Stimulated activated CD4-positive, alpha-beta T cell treated with anti-CD3 and anti-CD28 coated beads, Interleukin-12 subunit alpha, Interleukin-12 subunit beta, amount 100 ng/mL, for 24 hours (primary cell): Measurements from ENCODE around the gene WSB1.

Source experiments
- DNase-seq, 2 experiments: peaks; one replicate each; pipeline ENCODE4 v3.0.0-alpha.2; 2020; ENCODE audit warnings: low read depth in 2 of 2

Gene WSB1

GRCh38 chr17:27357236-27357635 lies 63.3 kb downstream of the WSB1 start:
- no peak for DNase-seq

- no peak for DNase-seq
Measured at GRCh38 chr17:27360507-27360906, 66.6 kb downstream of the WSB1 start.

- DNase-seq, result no peak
Measured at GRCh38 chr17:27361695-27362094, 67.8 kb downstream of the WSB1 start.

- DNase-seq, result no peak
Measured at GRCh38 chr17:27362503-27362902, 68.6 kb downstream of the WSB1 start.

- DNase-seq, result no peak
Measured at GRCh38 chr17:27362909-27363308, 69.0 kb downstream of the WSB1 start.

GRCh38 chr17:27363326-27363725 lies 69.4 kb downstream of the WSB1 start:
- DNase-seq, result no peak
